Measurements from ENCODE around the gene CSF1. TPM values are rescaled to one million over a fixed set of nuclear protein-coding genes. Genes with fewer than 3 reads are reported as not detected.

The CSF1 gene
- total and polyA plus RNA-seq, 7 donors = 3.0 to 118 (median 21.8) TPM

DNA sequence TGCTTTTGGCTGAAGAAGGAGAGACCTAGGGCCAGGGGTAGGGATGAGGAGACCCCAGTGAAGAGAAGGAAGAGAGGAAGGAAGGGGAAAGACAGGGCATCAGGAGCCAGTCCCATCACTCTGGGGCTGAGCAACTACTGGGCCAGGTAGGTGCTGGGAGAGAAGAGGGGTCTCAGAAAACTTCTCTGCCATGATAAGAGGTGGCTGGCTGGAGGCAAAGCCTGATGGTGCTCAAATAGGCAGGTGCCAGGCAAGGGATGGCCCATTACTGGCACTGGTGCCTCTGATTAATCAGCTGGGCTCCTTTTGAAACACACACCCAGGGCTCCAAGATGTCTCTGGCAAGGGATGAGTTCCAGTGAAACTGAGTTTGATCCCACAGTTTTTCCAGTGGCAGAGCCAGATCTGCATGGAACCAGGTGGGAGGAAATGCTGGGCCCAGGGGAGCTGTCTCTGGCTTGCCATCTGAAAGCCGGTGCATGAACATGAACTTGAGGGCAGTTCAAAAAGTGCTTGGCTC, 2.8 kb downstream of the CSF1 start:
- peaks cover 0 to 54% (median 49%) of the 10 kb centered on the region in 4 donors for H3K4me1 ChIP-seq
- no peak for DNase-seq
- H3K9me3 ChIP-seq = no peaks in the 10 kb centered on the region
- intact Hi-C loops (cut with DNase I) = loop anchor here (5.0 kb wide), 4 partner anchors 69 to 366 kb away; partner anchors contain the start of genes AHCYL1 and GNAI3
- peaks cover 15 to 35% (median 25%) of the 10 kb centered on the region in 4 donors for H3K36me3 ChIP-seq
- H3K27ac ChIP-seq = peak overlapping the region; percentile 78 to 91 (median 88)
- WGBS, 2 donors = 76 to 84% methylated on average over 1 of the region's 1 CpG
- TF ChIP-seq, protein P1, sequence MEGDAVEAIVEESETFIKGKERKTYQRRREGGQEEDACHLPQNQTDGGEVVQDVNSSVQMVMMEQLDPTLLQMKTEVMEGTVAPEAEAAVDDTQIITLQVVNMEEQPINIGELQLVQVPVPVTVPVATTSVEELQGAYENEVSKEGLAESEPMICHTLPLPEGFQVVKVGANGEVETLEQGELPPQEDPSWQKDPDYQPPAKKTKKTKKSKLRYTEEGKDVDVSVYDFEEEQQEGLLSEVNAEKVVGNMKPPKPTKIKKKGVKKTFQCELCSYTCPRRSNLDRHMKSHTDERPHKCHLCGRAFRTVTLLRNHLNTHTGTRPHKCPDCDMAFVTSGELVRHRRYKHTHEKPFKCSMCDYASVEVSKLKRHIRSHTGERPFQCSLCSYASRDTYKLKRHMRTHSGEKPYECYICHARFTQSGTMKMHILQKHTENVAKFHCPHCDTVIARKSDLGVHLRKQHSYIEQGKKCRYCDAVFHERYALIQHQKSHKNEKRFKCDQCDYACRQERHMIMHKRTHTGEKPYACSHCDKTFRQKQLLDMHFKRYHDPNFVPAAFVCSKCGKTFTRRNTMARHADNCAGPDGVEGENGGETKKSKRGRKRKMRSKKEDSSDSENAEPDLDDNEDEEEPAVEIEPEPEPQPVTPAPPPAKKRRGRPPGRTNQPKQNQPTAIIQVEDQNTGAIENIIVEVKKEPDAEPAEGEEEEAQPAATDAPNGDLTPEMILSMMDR (IDR thresholded peaks at IDR 0.05) = no peak
- TF ChIP-seq POLR2A (IDR thresholded peaks at IDR 0.05) (no peak), POLR2AphosphoS5 (IDR thresholded peaks at IDR 0.05) (no peak), EP300 (IDR thresholded peaks at IDR 0.05) (no peak)
- peak overlapping the region in 3 of 4 donors; percentile 83 to 92 (median 90) for H3K4me3 ChIP-seq
- H3K27me3 ChIP-seq = no peaks in the 10 kb centered on the region

DNA sequence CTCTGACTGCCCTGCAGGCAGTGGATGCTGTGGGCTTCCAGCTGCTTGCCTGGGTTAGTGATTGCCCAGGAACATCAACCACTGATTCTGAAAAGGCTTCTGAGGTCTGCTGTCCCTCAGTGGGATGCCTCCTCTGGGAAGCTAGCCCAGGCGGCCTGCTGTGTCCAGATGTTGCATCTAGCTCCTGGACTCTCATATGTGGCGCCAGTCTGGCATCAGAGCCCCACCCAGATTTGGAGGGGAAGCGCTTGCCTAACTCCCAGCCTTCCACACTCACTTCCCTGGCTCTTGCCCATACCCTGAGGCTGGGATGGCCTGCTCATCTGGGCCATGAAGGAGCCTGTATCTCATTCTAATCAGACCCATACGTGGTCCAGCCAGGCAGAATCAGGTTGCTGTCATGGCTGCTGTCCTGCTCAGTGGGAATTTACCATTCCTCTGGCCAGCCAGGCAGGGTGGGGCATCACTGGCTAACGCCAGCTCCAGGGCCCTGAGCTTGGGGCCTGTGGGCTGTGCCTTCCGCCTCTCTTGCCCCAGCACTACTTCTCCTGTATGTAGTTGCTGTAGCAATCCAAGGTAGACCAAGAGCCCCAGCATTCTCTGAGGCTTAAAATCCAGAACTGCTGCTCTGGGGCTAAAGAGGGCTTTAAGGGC, 4.1 kb downstream of the CSF1 start:
- Histone ChIP-seq H3K27ac (peak overlapping the region; percentile 78 to 91 (median 88)), H3K36me3 (peaks cover 28 to 48% (median 36%) of the 10 kb centered on the region in 4 donors), H3K9me3 (no peaks in the 10 kb centered on the region), H3K4me1 (peaks cover 0 to 47% (median 44%) of the 10 kb centered on the region in 4 donors), H3K4me3 (no peak overlapping the region), H3K27me3 (no peaks in the 10 kb centered on the region)
- TF ChIP-seq, protein P1 (IDR thresholded peaks at IDR 0.05) = no peak
- TF ChIP-seq POLR2AphosphoS5 (IDR thresholded peaks at IDR 0.05) = peak in 1 of 4 donors; percentile 7
- TF ChIP-seq EP300 (IDR thresholded peaks at IDR 0.05) = no peak
- no peak for TF ChIP-seq POLR2A (IDR thresholded peaks at IDR 0.05)
- 82 to 83% methylated on average over 6 of the region's 6 CpGs for WGBS, 2 donors
- intact Hi-C loops (cut with DNase I) = loop anchor here (5.0 kb wide), 4 partner anchors 68 to 367 kb away; partner anchors contain the start of genes AHCYL1 and GNAI3
- DNase-seq = no peak

DNA sequence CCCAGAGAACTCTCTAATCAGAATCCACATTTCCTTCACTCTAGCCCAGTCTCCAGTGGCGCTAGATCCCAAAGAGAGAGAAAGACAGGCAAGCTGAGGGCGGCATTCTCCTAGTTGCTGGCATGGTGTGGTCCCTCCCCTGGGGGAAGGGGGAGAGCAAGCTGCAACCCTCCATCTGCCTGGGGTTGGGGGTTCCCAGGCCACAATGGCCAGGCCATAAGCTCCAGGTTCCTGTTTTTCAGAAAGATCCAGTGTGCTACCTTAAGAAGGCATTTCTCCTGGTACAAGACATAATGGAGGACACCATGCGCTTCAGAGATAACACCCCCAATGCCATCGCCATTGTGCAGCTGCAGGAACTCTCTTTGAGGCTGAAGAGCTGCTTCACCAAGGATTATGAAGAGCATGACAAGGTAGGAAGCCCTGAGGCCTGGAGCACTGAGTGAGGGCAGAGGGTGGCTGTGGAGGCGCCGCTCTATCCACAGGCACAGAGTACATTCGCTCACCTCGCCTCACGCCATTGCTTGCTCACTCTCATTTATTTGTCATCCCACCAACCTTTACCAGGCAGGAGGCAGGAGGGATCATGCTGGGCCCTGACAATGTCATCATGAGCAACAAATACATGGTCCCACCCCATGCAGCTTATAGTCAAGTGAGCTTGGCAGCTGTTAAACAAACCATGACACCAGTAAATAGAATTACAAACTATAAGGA, 6.6 kb downstream of the CSF1 start:
- peaks cover 0 to 30% (median 28%) of the 10 kb centered on the region in 4 donors for H3K4me1 ChIP-seq
- no peaks in the 10 kb centered on the region for H3K9me3 ChIP-seq
- peak; percentile 36 for DNase-seq
- peaks cover 37 to 73% (median 50%) of the 10 kb centered on the region in 4 donors for H3K36me3 ChIP-seq
- intact Hi-C loops (cut with DNase I) = no loop called here
- WGBS, 2 donors = 92 to 97% methylated on average over 9 of the region's 9 CpGs
- H3K27ac ChIP-seq = no peak overlapping the region
- H3K4me3 ChIP-seq = no peak overlapping the region
- H3K27me3 ChIP-seq = no peaks in the 10 kb centered on the region
- TF ChIP-seq, protein P1 (IDR thresholded peaks at IDR 0.05) = no peak
- TF ChIP-seq EP300 (IDR thresholded peaks at IDR 0.05) = no peak
- TF ChIP-seq POLR2A (IDR thresholded peaks at IDR 0.05) = no peak
- TF ChIP-seq POLR2AphosphoS5 (IDR thresholded peaks at IDR 0.05) = no peak

DNA sequence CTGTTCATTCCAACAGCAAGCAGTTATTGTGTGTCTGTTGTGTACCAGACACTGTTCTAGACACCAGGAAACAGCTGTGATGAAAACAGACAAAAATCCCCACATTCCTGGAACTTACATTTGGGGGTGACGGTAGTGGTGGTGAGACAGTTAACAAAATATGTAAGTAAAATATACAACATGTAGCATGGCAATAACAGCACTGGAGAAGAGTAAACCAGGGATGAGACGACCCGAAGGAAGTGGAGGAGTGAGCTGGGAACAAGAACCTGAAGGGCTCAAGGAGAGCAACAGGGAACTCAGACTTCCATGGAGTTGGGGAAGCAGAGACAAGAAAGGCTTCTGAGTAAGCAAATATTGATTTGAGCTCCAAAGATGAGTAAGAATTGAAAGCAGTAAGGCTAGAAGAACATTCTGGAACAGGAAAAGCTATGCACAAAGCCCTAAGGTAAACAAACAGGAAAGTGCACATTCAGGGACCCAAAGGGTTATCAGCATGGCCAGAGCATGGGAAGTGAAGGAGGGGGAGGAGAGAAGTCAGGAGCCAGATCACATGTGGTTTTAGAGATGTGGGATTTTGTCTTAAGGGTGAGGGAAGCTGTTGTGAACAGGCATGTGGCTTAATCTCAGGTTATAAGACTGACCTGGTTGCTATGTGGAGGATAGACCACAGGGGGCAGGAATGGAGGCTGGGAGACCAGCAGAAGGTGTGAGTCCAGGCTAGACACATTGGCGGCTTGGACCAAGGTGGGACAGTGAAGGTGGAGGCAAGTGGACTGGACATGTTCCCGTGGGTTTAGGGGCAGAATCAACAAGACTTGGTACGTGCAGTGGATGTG, 7.3 kb downstream of the CSF1 start:
- DNase-seq = peak; percentile 43
- WGBS, 2 donors = 80 to 83% methylated on average over 6 of the region's 6 CpGs
- Histone ChIP-seq H3K9me3 (no peaks in the 10 kb centered on the region), H3K36me3 (peaks cover 44 to 81% (median 58%) of the 10 kb centered on the region in 4 donors), H3K4me3 (no peak overlapping the region), H3K4me1 (peaks cover 0 to 22% (median 20%) of the 10 kb centered on the region in 4 donors), H3K27ac (peak overlapping the region in 2 of 4 donors; percentile 0 to 8), H3K27me3 (no peaks in the 10 kb centered on the region)
- TF ChIP-seq POLR2A (IDR thresholded peaks at IDR 0.05) = no peak
- no peak for TF ChIP-seq POLR2AphosphoS5 (IDR thresholded peaks at IDR 0.05)
- no peak for TF ChIP-seq EP300 (IDR thresholded peaks at IDR 0.05)
- TF ChIP-seq, protein P1 (IDR thresholded peaks at IDR 0.05) = no peak
- intact Hi-C loops (cut with DNase I) = no loop called here
